Bronchial epithelial cell (primary cell): ENCODE data around the gene QKI. TPM values are rescaled to one million over a fixed set of nuclear protein-coding genes. Genes with fewer than 3 reads are reported as not detected.

Experiments
- DNase-seq: peaks from one replicate; pipeline ENCODE4 v3.0.0-alpha.2; 2010; ENCODE audit warnings: low read depth
- FAIRE-seq: peaks from 2 replicates; lab custom pipeline; 2011; peaks lifted over from hg19 to GRCh38; lab: Jason Lieb, UNC
- H3K27me3 ChIP-seq: 2 replicates; pipeline ENCODE4 v1.5.1; 2011; ENCODE audit warnings: low read length; ENCODE audit not compliant: control insufficient read depth, insufficient read depth
- H3K36me3 ChIP-seq: 2 replicates; pipeline ENCODE4 v1.5.1; 2011; ENCODE audit warnings: low read length; ENCODE audit not compliant: control insufficient read depth, insufficient read depth
- H3K4me3 ChIP-seq: 2 replicates; pipeline ENCODE4 v1.5.1; 2011; ENCODE audit warnings: mild to moderate bottlenecking, low read depth, low read length, control low read depth
- total RNA-seq: library from RNA; depleted of rRNA; stranded (reverse); fragments of >200 nt; gene quantifications from 2 replicates; pipeline ENCODE4 v1.2.1, GENCODE V29; 2014
- TF ChIP-seq, protein P1 (sequence below): IDR thresholded peaks from 2 replicates; pipeline ENCODE4 v1.5.1; 2011; ENCODE audit warnings: mild to moderate bottlenecking, moderate library complexity, low read length, control low read depth, inconsistent platforms; ENCODE audit not compliant: insufficient read depth, severe bottlenecking

QKI gene
- total RNA-seq, 1 donor from 2014 or later: 51.1 TPM

DNA sequence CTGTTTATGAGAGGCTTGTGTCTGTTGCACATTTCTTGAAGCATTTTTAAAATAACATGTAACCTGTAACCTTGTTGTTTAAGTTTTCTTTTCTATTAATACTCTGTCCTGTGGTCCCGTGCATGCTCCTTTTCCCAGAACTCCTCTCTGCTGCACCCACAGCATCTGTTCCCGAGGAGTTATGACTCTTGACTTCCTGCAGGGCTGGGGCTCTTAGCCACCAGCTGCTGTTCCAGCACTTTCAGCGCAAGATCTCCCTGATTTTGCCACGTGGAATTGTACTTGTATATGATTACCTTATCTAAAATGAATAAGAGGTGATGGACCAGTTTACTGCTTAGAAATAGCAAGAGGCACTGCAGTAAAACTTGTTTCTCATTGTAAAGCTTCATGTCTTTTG, 150.6 kb downstream of the QKI start:
- no peak for FAIRE-seq
- Histone ChIP-seq H3K27me3 (no peaks in the 10 kb centered on the region), H3K4me3 (no peak overlapping the region), H3K36me3 (peaks cover 7% of the 10 kb centered on the region)
- TF ChIP-seq, protein P1, sequence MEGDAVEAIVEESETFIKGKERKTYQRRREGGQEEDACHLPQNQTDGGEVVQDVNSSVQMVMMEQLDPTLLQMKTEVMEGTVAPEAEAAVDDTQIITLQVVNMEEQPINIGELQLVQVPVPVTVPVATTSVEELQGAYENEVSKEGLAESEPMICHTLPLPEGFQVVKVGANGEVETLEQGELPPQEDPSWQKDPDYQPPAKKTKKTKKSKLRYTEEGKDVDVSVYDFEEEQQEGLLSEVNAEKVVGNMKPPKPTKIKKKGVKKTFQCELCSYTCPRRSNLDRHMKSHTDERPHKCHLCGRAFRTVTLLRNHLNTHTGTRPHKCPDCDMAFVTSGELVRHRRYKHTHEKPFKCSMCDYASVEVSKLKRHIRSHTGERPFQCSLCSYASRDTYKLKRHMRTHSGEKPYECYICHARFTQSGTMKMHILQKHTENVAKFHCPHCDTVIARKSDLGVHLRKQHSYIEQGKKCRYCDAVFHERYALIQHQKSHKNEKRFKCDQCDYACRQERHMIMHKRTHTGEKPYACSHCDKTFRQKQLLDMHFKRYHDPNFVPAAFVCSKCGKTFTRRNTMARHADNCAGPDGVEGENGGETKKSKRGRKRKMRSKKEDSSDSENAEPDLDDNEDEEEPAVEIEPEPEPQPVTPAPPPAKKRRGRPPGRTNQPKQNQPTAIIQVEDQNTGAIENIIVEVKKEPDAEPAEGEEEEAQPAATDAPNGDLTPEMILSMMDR: no peak
- no peak for DNase-seq

DNA sequence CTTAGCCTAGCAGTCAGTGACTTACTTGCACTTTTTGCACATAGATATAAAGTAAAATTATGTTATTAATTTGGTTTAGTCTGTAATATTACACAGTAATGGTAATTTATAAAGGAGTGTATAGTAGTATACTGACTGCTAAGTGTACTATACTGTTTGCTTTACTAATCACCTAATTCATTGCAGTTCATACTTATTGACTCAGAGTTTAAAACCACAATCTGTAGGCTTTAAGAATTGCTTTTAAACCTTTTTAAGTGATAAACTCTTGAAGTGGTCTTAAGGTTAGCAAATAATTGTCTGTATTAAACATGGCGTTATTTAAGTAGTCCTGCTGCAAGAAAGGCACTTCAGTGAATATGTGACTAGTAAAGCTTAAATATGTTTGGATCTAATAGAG, 151.5 kb downstream of the QKI start:
- TF ChIP-seq, protein P1: no peak
- no peak overlapping the region for H3K4me3 ChIP-seq
- H3K27me3 ChIP-seq: no peaks in the 10 kb centered on the region
- peaks cover 7% of the 10 kb centered on the region for H3K36me3 ChIP-seq
- FAIRE-seq: no peak
- DNase-seq: no peak

DNA sequence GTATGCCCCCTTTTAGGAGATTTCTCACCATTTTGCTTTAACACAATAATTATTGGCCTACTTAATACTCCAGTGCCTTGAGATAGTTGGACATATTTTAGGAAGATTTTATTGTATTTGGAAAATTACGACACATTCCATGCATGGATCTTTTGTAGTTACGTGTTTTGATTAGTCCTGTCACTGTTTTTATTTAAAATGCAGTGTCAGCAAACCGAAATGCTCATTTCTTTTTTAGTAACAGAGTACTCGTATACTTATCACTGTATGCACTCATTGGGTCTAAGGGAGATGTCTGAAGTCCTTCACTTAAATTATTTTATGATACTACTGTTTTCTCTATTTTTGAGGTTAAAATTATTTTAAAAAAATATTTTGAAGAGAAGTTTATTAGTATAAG, 153.8 kb downstream of the QKI start:
- DNase-seq: no peak
- H3K4me3 ChIP-seq: no peak overlapping the region
- no peak for FAIRE-seq
- H3K27me3 ChIP-seq: no peaks in the 10 kb centered on the region
- H3K36me3 ChIP-seq: peaks cover 4% of the 10 kb centered on the region
- TF ChIP-seq, protein P1: no peak

DNA sequence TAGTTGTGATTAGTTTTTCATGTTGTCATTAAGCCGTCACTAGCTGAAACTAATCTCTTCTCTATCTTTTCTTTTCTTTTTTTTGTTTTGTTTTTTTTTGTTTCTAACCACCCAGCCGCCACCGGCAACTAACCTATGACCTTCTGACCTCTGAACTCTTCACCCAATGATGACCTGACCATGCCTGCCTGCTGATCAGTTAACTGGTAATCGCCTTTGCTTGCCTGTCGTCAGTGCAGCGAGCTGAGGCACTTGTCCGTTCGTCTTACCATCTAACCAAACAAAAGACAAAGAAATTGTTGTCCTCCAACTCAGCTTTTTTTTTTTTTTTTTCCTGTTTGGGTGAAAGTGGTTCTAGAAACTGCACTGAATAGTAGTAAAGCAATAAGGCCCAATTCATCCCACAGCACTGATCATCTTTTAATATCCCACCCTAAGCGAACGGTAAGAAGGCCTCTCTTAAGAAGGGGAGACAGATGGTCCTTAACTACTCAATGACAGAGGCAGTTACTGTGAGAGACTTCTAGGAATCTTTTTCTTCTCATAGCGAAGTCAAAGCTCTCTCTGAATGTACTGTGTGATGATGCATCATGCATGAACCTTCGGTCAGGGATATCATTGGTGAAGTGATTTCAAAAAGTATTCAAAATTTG, 156.2 kb downstream of the QKI start:
- Histone ChIP-seq H3K4me3 (no peak overlapping the region), H3K27me3 (no peaks in the 10 kb centered on the region), H3K36me3 (no peaks in the 10 kb centered on the region)
- TF ChIP-seq, protein P1: no peak
- FAIRE-seq (no peak), DNase-seq (no peak)

DNA sequence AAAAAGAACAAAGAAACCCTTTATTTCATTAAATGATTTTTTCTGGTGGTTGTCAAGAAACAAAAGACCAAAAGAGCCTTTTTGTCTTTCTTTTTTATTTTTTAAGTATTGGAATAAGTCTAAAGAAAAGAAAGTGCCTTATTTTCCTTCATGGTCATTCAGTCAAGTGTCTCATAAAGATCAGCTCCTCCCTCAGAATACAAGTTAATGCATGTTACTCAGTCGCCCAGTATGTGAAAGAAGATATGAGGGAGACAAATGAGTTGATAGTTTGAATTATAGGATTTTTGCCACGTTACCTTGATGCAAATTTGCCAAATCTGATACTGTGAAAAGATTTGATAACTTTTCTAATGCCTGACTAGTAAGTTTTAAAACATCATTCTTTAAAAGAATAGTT, 157.2 kb downstream of the QKI start:
- FAIRE-seq (no peak), DNase-seq (peak; percentile 52)
- TF ChIP-seq, protein P1: no peak
- Histone ChIP-seq H3K36me3 (no peaks in the 10 kb centered on the region), H3K27me3 (no peaks in the 10 kb centered on the region), H3K4me3 (no peak overlapping the region)

DNA sequence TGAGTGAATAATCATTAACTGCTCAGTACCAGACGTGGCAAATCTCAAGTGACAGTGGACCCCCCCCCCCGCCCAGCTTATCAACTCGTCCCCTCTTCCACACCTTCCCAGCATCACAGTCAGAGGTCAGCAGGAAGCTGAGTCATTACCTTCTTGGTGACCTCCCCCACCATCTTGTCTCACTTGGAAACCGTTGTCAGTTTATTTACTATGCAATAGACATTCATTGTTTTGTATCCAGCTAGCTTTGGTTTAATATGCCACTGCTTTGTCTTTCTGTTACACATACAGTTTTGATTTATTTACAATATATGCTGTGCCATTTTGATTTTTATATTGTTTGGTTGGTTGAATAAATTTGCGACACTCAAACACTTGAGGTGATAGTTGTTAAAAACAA, 158.1 kb downstream of the QKI start:
- TF ChIP-seq, protein P1: no peak
- Histone ChIP-seq H3K27me3 (no peaks in the 10 kb centered on the region), H3K4me3 (no peak overlapping the region), H3K36me3 (no peaks in the 10 kb centered on the region)
- DNase-seq: peak; percentile 20
- no peak for FAIRE-seq
